Vagina (tissue), 2 donors: ENCODE data around the gene FBXO24. TPM values are rescaled to one million over a fixed set of nuclear protein-coding genes. Genes with fewer than 3 reads are reported as not detected.
"Not testable (repeated sequence)": the region's sequence is repeated elsewhere in the genome, so short reads cannot be mapped to it uniquely, and the experiment has no call there.

Experiments
- DNase-seq, 2 donors: peaks; one replicate each; pipeline ENCODE4 v3.0.0-alpha.2; 2017; ENCODE audit errors: extremely low spot score in 2 of 2
- H3K27ac ChIP-seq: fragments of 200-600 bp; sonication (generic); one replicate; pipeline ENCODE4 v1.5.1; 2019
- H3K27me3 ChIP-seq: fragments of 200-600 bp; sonication (generic); one replicate; pipeline ENCODE4 v1.5.1; 2019
- H3K36me3 ChIP-seq, 2 donors: fragments of 200-600 bp; sonication (generic); one replicate each; pipeline ENCODE4 v1.5.1; 2017 to 2019
- H3K4me1 ChIP-seq: fragments of 200-600 bp; sonication (generic); one replicate; pipeline ENCODE4 v1.5.1; 2019
- H3K4me3 ChIP-seq, 2 donors: fragments of 200-600 bp; sonication (generic); 1 replicate in 1 of 2; 2 replicates in 1 of 2; pipeline ENCODE4 v1.5.1; 2016 to 2019
- H3K9me3 ChIP-seq: fragments of 200-600 bp; sonication (generic); one replicate; pipeline ENCODE4 v1.5.1; 2019
- POLR2A ChIP-seq, 2 donors: fragments of 450-650 bp; IDR thresholded peaks; one replicate each; pipeline ENCODE4 v1.6.1; 2017; ENCODE audit warnings: antibody characterized with exemption in 2 of 2, mild to moderate bottlenecking in 2 of 2, moderate library complexity in 2 of 2
- POLR2AphosphoS5 ChIP-seq, 2 donors: sonication (generic); formaldehyde crosslinking; IDR thresholded peaks; one replicate each; pipeline ENCODE4 v1.9.0; 2017; ENCODE audit warnings: antibody characterized with exemption in 2 of 2, mild to moderate bottlenecking in 2 of 2, low read depth in 1 of 2; ENCODE audit not compliant: insufficient read depth in 1 of 2
- intact Hi-C: fragments of 100-400 bp; cut with DNase I; formaldehyde crosslinking; loops from one replicate; pipeline ENCODE4 v1.15.1; 2023
- total RNA-seq: library from RNA; depleted of rRNA; stranded (reverse); fragments of >200 nt; gene quantifications from one replicate; pipeline ENCODE4 v1.2.3, GENCODE V29; 2016
- TF ChIP-seq, protein P1 (sequence below), 3 experiments: fragments of 450-650 bp in 2 of 3; fragments of 200-600 bp in 1 of 3; sonication (generic) in 1 of 3; IDR thresholded peaks; one replicate each; pipeline ENCODE4 v1.5.1; 2017 to 2019; ENCODE audit warnings: antibody characterized with exemption in 3 of 3, mild to moderate bottlenecking in 2 of 3, moderate library complexity in 2 of 3

Gene FBXO24
- total RNA-seq, 1 donor from 2014 or later: 0.98 TPM

DNA sequence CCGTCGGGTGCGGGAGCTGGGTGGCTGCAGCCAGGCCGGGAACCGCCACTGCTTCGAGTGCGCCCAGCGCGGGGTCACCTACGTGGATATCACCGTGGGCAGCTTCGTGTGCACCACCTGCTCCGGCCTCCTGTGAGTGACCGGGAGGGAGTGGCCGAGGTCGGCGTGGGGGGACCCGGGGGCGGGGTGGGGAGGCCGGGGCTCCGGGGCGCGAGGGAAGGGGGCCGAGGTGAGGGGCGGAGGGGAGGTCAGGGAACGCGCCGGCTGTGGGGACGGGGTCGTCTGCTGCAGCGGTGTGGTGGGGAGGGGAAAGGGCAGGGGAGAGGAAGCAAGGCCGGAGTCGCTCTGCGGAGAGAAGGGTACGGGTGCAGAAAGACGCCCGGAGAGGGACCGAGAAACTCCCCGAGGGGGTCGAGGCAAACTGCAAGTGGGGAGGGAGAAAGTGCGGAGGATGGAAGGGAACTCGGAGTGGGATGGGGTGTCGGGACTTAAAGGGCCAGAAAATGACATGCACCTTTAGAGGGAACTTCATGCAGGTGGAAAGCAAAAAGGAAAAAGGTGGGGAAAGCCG is 46.6 kb upstream of the FBXO24 start:
- H3K4me1 ChIP-seq: peaks cover 36% of the 10 kb centered on the region

DNA sequence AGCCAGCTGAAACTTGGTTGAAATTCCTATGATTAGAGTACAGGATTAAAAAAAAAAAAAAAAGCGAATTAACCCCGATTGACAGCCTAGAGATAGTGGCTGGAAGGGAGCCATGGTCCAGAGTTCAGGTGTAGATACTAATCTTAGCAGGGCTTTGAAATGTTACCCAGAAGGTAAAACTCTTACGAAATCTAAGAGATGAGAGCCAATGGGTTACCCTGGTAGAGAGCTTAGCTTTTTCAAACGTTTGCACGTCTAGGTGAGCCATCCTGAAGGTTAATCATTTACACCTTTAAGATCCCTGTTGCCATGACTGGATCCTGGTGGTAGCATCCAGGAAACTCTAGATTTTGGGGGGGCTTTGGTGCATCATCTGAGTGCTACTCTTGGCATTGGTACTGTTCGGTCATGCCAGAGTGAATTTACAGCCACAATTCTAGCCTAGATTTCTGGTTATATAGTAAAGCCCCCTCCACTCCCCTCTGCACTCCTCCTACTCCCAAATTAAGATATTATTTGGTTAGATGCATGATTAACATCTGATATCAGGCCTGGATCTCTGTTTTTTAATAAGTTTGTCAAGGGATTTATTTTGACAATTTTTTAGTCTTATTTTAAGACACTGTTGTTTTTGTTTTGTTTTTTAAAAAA is 45.9 kb upstream of the FBXO24 start:
- peaks cover 43% of the 10 kb centered on the region for H3K4me1 ChIP-seq
- no peaks in the 10 kb centered on the region for H3K36me3 ChIP-seq
- intact Hi-C loops: loop anchor here (10.0 kb wide), 1 partner anchor 325 kb away; the partner anchor contains the start of gene TRIP6
- peak overlapping the region; percentile 82 to 83 for H3K4me3 ChIP-seq
- H3K27me3 ChIP-seq: no peaks in the 10 kb centered on the region
- TF ChIP-seq, protein P1, sequence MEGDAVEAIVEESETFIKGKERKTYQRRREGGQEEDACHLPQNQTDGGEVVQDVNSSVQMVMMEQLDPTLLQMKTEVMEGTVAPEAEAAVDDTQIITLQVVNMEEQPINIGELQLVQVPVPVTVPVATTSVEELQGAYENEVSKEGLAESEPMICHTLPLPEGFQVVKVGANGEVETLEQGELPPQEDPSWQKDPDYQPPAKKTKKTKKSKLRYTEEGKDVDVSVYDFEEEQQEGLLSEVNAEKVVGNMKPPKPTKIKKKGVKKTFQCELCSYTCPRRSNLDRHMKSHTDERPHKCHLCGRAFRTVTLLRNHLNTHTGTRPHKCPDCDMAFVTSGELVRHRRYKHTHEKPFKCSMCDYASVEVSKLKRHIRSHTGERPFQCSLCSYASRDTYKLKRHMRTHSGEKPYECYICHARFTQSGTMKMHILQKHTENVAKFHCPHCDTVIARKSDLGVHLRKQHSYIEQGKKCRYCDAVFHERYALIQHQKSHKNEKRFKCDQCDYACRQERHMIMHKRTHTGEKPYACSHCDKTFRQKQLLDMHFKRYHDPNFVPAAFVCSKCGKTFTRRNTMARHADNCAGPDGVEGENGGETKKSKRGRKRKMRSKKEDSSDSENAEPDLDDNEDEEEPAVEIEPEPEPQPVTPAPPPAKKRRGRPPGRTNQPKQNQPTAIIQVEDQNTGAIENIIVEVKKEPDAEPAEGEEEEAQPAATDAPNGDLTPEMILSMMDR (IDR thresholded peaks at IDR 0.05): no peak
- H3K9me3 ChIP-seq: no peaks in the 10 kb centered on the region
- peak overlapping the region; percentile 55 for H3K27ac ChIP-seq
- no peak for DNase-seq

More for the DNA sequence above, 46.6 kb upstream of the FBXO24 start:
- Histone ChIP-seq H3K27ac (peak overlapping the region; percentile 55), H3K36me3 (no peaks in the 10 kb centered on the region), H3K9me3 (no peaks in the 10 kb centered on the region), H3K27me3 (no peaks in the 10 kb centered on the region), H3K4me3 (peak overlapping the region; percentile 82 to 83)
- DNase-seq: no peak
- intact Hi-C loops: loop anchor here (10.0 kb wide), 1 partner anchor 325 kb away; the partner anchor contains the start of gene TRIP6
- TF ChIP-seq, protein P1 (IDR thresholded peaks at IDR 0.05): no peak

- not testable (repeated sequence) for H3K9me3 ChIP-seq, H3K4me3 ChIP-seq, H3K27me3 ChIP-seq, H3K27ac ChIP-seq, DNase-seq, H3K36me3 ChIP-seq
- intact Hi-C loops: loop anchor here (10.0 kb wide), 1 partner anchor 323 kb away; the partner anchor contains the start of gene TRIP6
- H3K4me1 ChIP-seq: peaks cover 54% of the 10 kb centered on the region
Measured at GRCh38 chr7:100541309-100541708, 44.8 kb upstream of the FBXO24 start.

DNA sequence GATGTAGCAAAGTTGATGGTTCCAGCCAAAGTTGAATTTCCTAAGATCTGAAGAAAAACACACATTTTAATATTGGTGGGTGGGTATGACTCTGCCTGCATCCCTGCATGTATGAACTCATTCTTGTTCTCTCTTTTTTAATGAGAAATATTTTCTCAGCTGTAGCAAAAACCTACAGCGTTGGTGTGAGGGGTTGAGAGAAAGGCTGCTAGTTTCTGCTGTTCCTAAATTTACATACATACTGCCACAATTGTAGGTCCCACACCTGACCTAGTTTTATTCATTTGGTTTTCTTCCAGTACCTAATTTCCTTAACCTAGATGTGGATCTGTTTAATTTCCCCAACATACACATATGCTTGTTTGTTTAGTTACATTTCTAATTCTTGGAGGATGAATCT is 42.5 kb upstream of the FBXO24 start:
- Histone ChIP-seq H3K4me3 (no peak overlapping the region), H3K9me3 (no peaks in the 10 kb centered on the region), H3K27ac (peak overlapping the region; percentile 93), H3K27me3 (no peaks in the 10 kb centered on the region), H3K4me1 (peaks cover 72% of the 10 kb centered on the region), H3K36me3 (no peaks in the 10 kb centered on the region)
- DNase-seq: no peak
- TF ChIP-seq, protein P1 (IDR thresholded peaks at IDR 0.05): no peak
- no peak for TF ChIP-seq POLR2AphosphoS5 (IDR thresholded peaks at IDR 0.05; ENCODE audit: insufficient read depth in 1 of 2, low read depth in 1 of 2)
- no peak for TF ChIP-seq POLR2A (IDR thresholded peaks at IDR 0.05)
- intact Hi-C loops: loop anchor here (10.0 kb wide), 1 partner anchor 321 kb away; the partner anchor contains the start of gene TRIP6

DNA sequence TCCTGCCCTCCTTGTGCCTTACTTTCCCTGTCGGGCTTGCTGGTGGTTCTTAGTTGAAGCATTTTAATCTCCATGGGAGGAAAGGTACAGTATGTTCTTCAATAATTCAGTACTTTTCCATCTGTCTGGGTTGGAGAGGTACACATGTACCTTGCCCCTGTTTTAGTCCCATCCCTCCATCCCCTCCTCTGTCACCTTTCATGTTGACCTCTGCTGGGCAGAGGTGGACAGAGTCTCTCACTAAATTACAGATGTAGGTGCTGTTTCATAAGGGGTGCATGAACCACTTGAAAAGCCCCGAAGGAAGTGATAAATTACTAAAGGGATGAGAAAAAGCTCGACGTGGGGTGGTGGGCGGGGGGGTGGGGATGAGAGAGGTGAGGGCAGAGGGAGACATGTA is 41.7 kb upstream of the FBXO24 start:
- intact Hi-C loops: loop anchor here (10.0 kb wide), 1 partner anchor 320 kb away; the partner anchor contains the start of gene TRIP6
- TF ChIP-seq POLR2A (IDR thresholded peaks at IDR 0.05) (no peak), POLR2AphosphoS5 (IDR thresholded peaks at IDR 0.05; ENCODE audit: insufficient read depth in 1 of 2, low read depth in 1 of 2) (no peak)
- TF ChIP-seq, protein P1 (IDR thresholded peaks at IDR 0.05): no peak
- Histone ChIP-seq H3K4me1 (peaks cover 77% of the 10 kb centered on the region), H3K4me3 (no peak overlapping the region), H3K36me3 (peaks cover 0 to 4% of the 10 kb centered on the region in 2 donors), H3K9me3 (no peaks in the 10 kb centered on the region), H3K27ac (peak overlapping the region; percentile 93), H3K27me3 (no peaks in the 10 kb centered on the region)
- DNase-seq: no peak
